Stomach (tissue), 4 donors: ENCODE results near the gene TLK1.

Experiments
- CTCF ChIP-seq, 7 experiments: fragments of 450-650 bp in 4 of 7; fragments of 200-600 bp in 3 of 7; sonication (generic) in 3 of 7; IDR thresholded peaks; one replicate each; pipeline ENCODE4 v1.5.1; 2016 to 2019; ENCODE audit warnings: antibody characterized with exemption in 7 of 7, control low read depth in 2 of 7, mild to moderate bottlenecking in 1 of 7
- EP300 ChIP-seq: sonication (generic); formaldehyde crosslinking; IDR thresholded peaks from one replicate; pipeline ENCODE4 v1.6.1; 2017; ENCODE audit warnings: antibody characterized with exemption
- POLR2A ChIP-seq, 4 donors: fragments of 450-650 bp; IDR thresholded peaks; one replicate each; pipeline ENCODE4 v1.6.1; 2016; ENCODE audit warnings: antibody characterized with exemption in 4 of 4, control low read depth in 2 of 4, mild to moderate bottlenecking in 1 of 4, moderate library complexity in 1 of 4
- POLR2AphosphoS5 ChIP-seq, 3 donors: sonication (generic); formaldehyde crosslinking; IDR thresholded peaks; one replicate each; pipeline ENCODE4 v1.6.1; 2016; ENCODE audit warnings: antibody characterized with exemption in 3 of 3

GRCh38 chr2:171149171-171149938 is 11.3 kb downstream of the TLK1 start:
- TF ChIP-seq CTCF (IDR thresholded peaks at IDR 0.05) (no peak), POLR2A (IDR thresholded peaks at IDR 0.05) (no peak), POLR2AphosphoS5 (IDR thresholded peaks at IDR 0.05) (no peak), EP300 (no peak)
